HG03469 (cell line): ENCODE results near the gene MYO15B.
"Not testable (repeated sequence)": the region's sequence is repeated elsewhere in the genome, so short reads cannot be mapped to it uniquely, and the experiment has no call there.

Experiments
- ATAC-seq: cut with Tn5 transposase; IDR thresholded peaks from one replicate; pipeline ENCODE4 v1.9.1; 2021; ENCODE audit warnings: mild to moderate bottlenecking, moderate library complexity, moderate number of reproducible peaks; ENCODE audit not compliant: unreplicated experiment

Gene MYO15B

GRCh38 chr17:75575197-75575596, 12.4 kb upstream of the MYO15B start:
- no peak for ATAC-seq

GRCh38 chr17:75575728-75576127, 11.9 kb upstream of the MYO15B start:
- no peak for ATAC-seq

GRCh38 chr17:75576661-75577060, 10.9 kb upstream of the MYO15B start:
- ATAC-seq, result no peak

- not testable (repeated sequence) for ATAC-seq
Observed at GRCh38 chr17:75581121-75581725, 6.4 kb upstream of the MYO15B start.

- not testable (repeated sequence) for ATAC-seq
Observed at GRCh38 chr17:75583197-75583596, 4.4 kb upstream of the MYO15B start.

- no peak for ATAC-seq
Observed at GRCh38 chr17:75584849-75585175, 2.8 kb upstream of the MYO15B start.

GRCh38 chr17:75588596-75589011, 1.0 kb downstream of the MYO15B start:
- no peak for ATAC-seq

GRCh38 chr17:75589012-75589918, 1.7 kb downstream of the MYO15B start:
- no peak for ATAC-seq

GRCh38 chr17:75589919-75590303, 2.3 kb downstream of the MYO15B start:
- no peak for ATAC-seq

- ATAC-seq, result no peak
Observed at GRCh38 chr17:75590314-75590761, 2.7 kb downstream of the MYO15B start.

- ATAC-seq, result no peak
Observed at GRCh38 chr17:75590849-75591721, 3.5 kb downstream of the MYO15B start.

GRCh38 chr17:75591722-75592302, 4.2 kb downstream of the MYO15B start:
- no peak for ATAC-seq

GRCh38 chr17:75592348-75593020, 4.9 kb downstream of the MYO15B start:
- ATAC-seq, result no peak

GRCh38 chr17:75593430-75593829, 5.8 kb downstream of the MYO15B start:
- not testable (repeated sequence) for ATAC-seq

GRCh38 chr17:75594499-75595283, 7.1 kb downstream of the MYO15B start:
- no peak for ATAC-seq

GRCh38 chr17:75595284-75595919, 7.8 kb downstream of the MYO15B start:
- ATAC-seq, result no peak

- no peak for ATAC-seq
Observed at GRCh38 chr17:75595920-75596313, 8.3 kb downstream of the MYO15B start.

GRCh38 chr17:75596320-75597087, 8.9 kb downstream of the MYO15B start:
- no peak for ATAC-seq
